Duodenal mucosa (tissue), 2 donors: ENCODE data around the gene GANC.

Experiments used
- H3K27ac ChIP-seq: one replicate; pipeline ENCODE4 v1.7.0; 2013; ENCODE audit warnings: low read depth, low read length
- H3K27me3 ChIP-seq, 2 donors: one replicate each; pipeline ENCODE4 v1.7.0; 2013; ENCODE audit warnings: low read length in 2 of 2, control low read depth in 1 of 2; ENCODE audit not compliant: insufficient read depth in 2 of 2, control insufficient read depth in 1 of 2
- H3K36me3 ChIP-seq, 2 donors: one replicate each; pipeline ENCODE4 v1.7.0; 2013; ENCODE audit warnings: low read length in 2 of 2, control low read depth in 1 of 2; ENCODE audit not compliant: insufficient read depth in 2 of 2, control insufficient read depth in 1 of 2
- H3K4me1 ChIP-seq, 2 donors: one replicate each; pipeline ENCODE4 v1.7.0; 2013; ENCODE audit warnings: low read length in 2 of 2, control low read depth in 1 of 2; ENCODE audit not compliant: insufficient read depth in 2 of 2, control insufficient read depth in 1 of 2
- H3K4me3 ChIP-seq, 2 donors: one replicate each; pipeline ENCODE4 v1.7.0; 2013; ENCODE audit warnings: low read length in 2 of 2, low read depth in 1 of 2
- H3K9ac ChIP-seq, 2 donors: one replicate each; pipeline ENCODE4 v1.7.0; 2013; ENCODE audit warnings: low read length in 2 of 2, low read depth in 1 of 2
- H3K9me3 ChIP-seq, 2 donors: one replicate each; pipeline ENCODE4 v1.7.0; 2013; ENCODE audit warnings: low read length in 2 of 2, control low read depth in 1 of 2; ENCODE audit not compliant: control insufficient read depth in 1 of 2

Gene GANC

GRCh38 chr15:42371096-42371495, 98.1 kb downstream of the GANC start:
- Histone ChIP-seq H3K27ac (no peak overlapping the region), H3K9me3 (no peaks in the 10 kb centered on the region), H3K9ac (no peak overlapping the region), H3K4me3 (no peak overlapping the region), H3K36me3 (no peaks in the 10 kb centered on the region), H3K4me1 (no peaks in the 10 kb centered on the region), H3K27me3 (no peaks in the 10 kb centered on the region)

GRCh38 chr15:42373274-42373673, 100.3 kb downstream of the GANC start:
- Histone ChIP-seq H3K4me1 (no peaks in the 10 kb centered on the region), H3K4me3 (no peak overlapping the region), H3K9me3 (no peaks in the 10 kb centered on the region), H3K27me3 (no peaks in the 10 kb centered on the region), H3K36me3 (no peaks in the 10 kb centered on the region), H3K27ac (no peak overlapping the region), H3K9ac (no peak overlapping the region)

GRCh38 chr15:42373936-42374335, 100.9 kb downstream of the GANC start:
- Histone ChIP-seq H3K27me3 (no peaks in the 10 kb centered on the region), H3K9ac (no peak overlapping the region), H3K9me3 (no peaks in the 10 kb centered on the region), H3K4me1 (no peaks in the 10 kb centered on the region), H3K4me3 (no peak overlapping the region), H3K36me3 (no peaks in the 10 kb centered on the region), H3K27ac (no peak overlapping the region)

GRCh38 chr15:42374810-42375209, 101.8 kb downstream of the GANC start:
- H3K4me1 ChIP-seq, result no peaks in the 10 kb centered on the region
- no peak overlapping the region for H3K4me3 ChIP-seq
- no peaks in the 10 kb centered on the region for H3K36me3 ChIP-seq
- no peaks in the 10 kb centered on the region for H3K9me3 ChIP-seq
- no peaks in the 10 kb centered on the region for H3K27me3 ChIP-seq
- no peak overlapping the region for H3K27ac ChIP-seq
- no peak overlapping the region for H3K9ac ChIP-seq

GRCh38 chr15:42375252-42375651, 102.3 kb downstream of the GANC start:
- H3K27ac ChIP-seq, result no peak overlapping the region
- no peaks in the 10 kb centered on the region for H3K27me3 ChIP-seq

GRCh38 chr15:42375941-42376340, 102.9 kb downstream of the GANC start:
- Histone ChIP-seq H3K9ac (no peak overlapping the region), H3K4me1 (no peaks in the 10 kb centered on the region), H3K9me3 (no peaks in the 10 kb centered on the region), H3K36me3 (no peaks in the 10 kb centered on the region), H3K4me3 (no peak overlapping the region), H3K27ac (no peak overlapping the region), H3K27me3 (no peaks in the 10 kb centered on the region)

More at GRCh38 chr15:42375252-42375651, 102.3 kb downstream of the GANC start:
- Histone ChIP-seq H3K9ac (no peak overlapping the region), H3K36me3 (no peaks in the 10 kb centered on the region), H3K4me3 (no peak overlapping the region), H3K4me1 (no peaks in the 10 kb centered on the region), H3K9me3 (no peaks in the 10 kb centered on the region)

GRCh38 chr15:42378011-42378410, 105.0 kb downstream of the GANC start:
- Histone ChIP-seq H3K9ac (no peak overlapping the region), H3K9me3 (no peaks in the 10 kb centered on the region), H3K27me3 (no peaks in the 10 kb centered on the region), H3K36me3 (no peaks in the 10 kb centered on the region), H3K27ac (no peak overlapping the region), H3K4me3 (no peak overlapping the region), H3K4me1 (no peaks in the 10 kb centered on the region)

- no peaks in the 10 kb centered on the region for H3K9me3 ChIP-seq
- no peak overlapping the region for H3K27ac ChIP-seq
- no peak overlapping the region for H3K4me3 ChIP-seq
- H3K36me3 ChIP-seq, result no peaks in the 10 kb centered on the region
- no peaks in the 10 kb centered on the region for H3K27me3 ChIP-seq
- no peaks in the 10 kb centered on the region for H3K4me1 ChIP-seq
- H3K9ac ChIP-seq, result no peak overlapping the region
These were observed 111.6 kb downstream of the GANC start for GRCh38 chr15:42384597-42384996.

- Histone ChIP-seq H3K4me3 (no peak overlapping the region), H3K9ac (no peak overlapping the region), H3K27ac (no peak overlapping the region), H3K36me3 (no peaks in the 10 kb centered on the region), H3K9me3 (no peaks in the 10 kb centered on the region), H3K27me3 (no peaks in the 10 kb centered on the region), H3K4me1 (no peaks in the 10 kb centered on the region)
These were observed 112.4 kb downstream of the GANC start for GRCh38 chr15:42385206-42385979.

- no peak overlapping the region for H3K9ac ChIP-seq
- H3K27ac ChIP-seq, result no peak overlapping the region
- no peak overlapping the region for H3K4me3 ChIP-seq
- H3K4me1 ChIP-seq, result no peaks in the 10 kb centered on the region
- no peaks in the 10 kb centered on the region for H3K9me3 ChIP-seq
- no peaks in the 10 kb centered on the region for H3K36me3 ChIP-seq
- no peaks in the 10 kb centered on the region for H3K27me3 ChIP-seq
These were observed 113.1 kb downstream of the GANC start for GRCh38 chr15:42385980-42386700.
